GM12878 (cell line): ENCODE data around the gene ABHD17C. TPM values are rescaled to one million over a fixed set of nuclear protein-coding genes. Genes with fewer than 3 reads are reported as not detected.

Experiments
- ATAC-seq: fragments of 200-7000 bp; cut with Tn5 transposase; 3 replicates; pipeline ENCODE4 v1.9.1; 2020; ENCODE audit warnings: mild to moderate bottlenecking, moderate library complexity
- Bru-seq: library from RNA; stranded (reverse); fragments of 400-500 nt; gene quantifications from one replicate; lab custom pipeline; 2021; lab: Mats Ljungman, UMichigan
- BruChase-seq, 2 experiments: library from RNA; stranded (reverse); fragments of 400-500 nt; gene quantifications; one replicate each; lab custom pipeline; 2021; lab: Mats Ljungman, UMichigan
- BruUV-seq: library from RNA; stranded (reverse); fragments of 400-500 nt; replicated peaks from 2 replicates; lab custom pipeline; 2021; lab: Mats Ljungman, UMichigan
- CTCF ChIA-PET: fragments of 300-600 bp; sonication (Branson Sonifier 250); formaldehyde crosslinking; extraction: SDS; loops from one replicate; lab custom pipeline; 2021; ENCODE audit warnings: inconsistent platforms; lab: Yijun Ruan, JAX
- POLR2A ChIA-PET: fragments of 350-600 bp; formaldehyde crosslinking; extraction: SDS; loops from one replicate; lab custom pipeline; 2021; ENCODE audit warnings: inconsistent platforms; lab: Charles Lee
- RAD21 ChIA-PET: fragments of 300-600 bp; sonication (Branson Sonifier 250); formaldehyde crosslinking; loops from one replicate; lab custom pipeline; 2023; ENCODE audit warnings: antibody characterized with exemption; ENCODE audit not compliant: unreplicated experiment; lab: Charles Lee
- SMC1A ChIA-PET: fragments of 300-600 bp; sonication (Branson Sonifier 250); formaldehyde crosslinking; loops from one replicate; lab custom pipeline; 2023; ENCODE audit not compliant: unreplicated experiment, uncharacterized antibody; lab: Charles Lee
- DNase-seq: peaks from one replicate; pipeline ENCODE4 v3.0.0-alpha.2; 2011; ENCODE audit warnings: low read depth, low spot score
- FAIRE-seq: peaks from 3 replicates; lab custom pipeline; 2011; peaks lifted over from hg19 to GRCh38; lab: Jason Lieb, UNC
- H2AFZ ChIP-seq: 2 replicates; pipeline ENCODE4 v1.6.0; 2011; ENCODE audit warnings: low read depth, low read length, control low read depth; ENCODE audit not compliant: control insufficient read depth
- H3K27ac ChIP-seq: 2 replicates; pipeline ENCODE4 v1.5.1; 2011; ENCODE audit warnings: control low read depth; ENCODE audit not compliant: control insufficient read depth, insufficient read depth
- H3K27me3 ChIP-seq, 2 experiments: replicated peaks in 1 of 2; 2 replicates each; pipeline versions ENCODE4 v1.6.0 to v1.6.1; 2011; ENCODE audit warnings: low read length in 1 of 2; ENCODE audit not compliant: control insufficient read depth in 2 of 2, insufficient read depth in 2 of 2
- H3K36me3 ChIP-seq, 2 experiments: 2 replicates each; pipeline ENCODE4 v1.5.1; 2011; ENCODE audit warnings: low read length in 1 of 2; ENCODE audit not compliant: control insufficient read depth in 2 of 2, insufficient read depth in 2 of 2
- H3K4me1 ChIP-seq: 2 replicates; pipeline ENCODE4 v1.6.1; 2011; ENCODE audit warnings: mild to moderate bottlenecking, low read length, moderate library complexity, mixed read lengths; ENCODE audit not compliant: control insufficient read depth, insufficient read depth
- H3K4me2 ChIP-seq: 2 replicates; pipeline ENCODE4 v1.6.0; 2011; ENCODE audit warnings: control low read depth; ENCODE audit not compliant: control insufficient read depth, insufficient read depth
- H3K4me3 ChIP-seq: fragments of 200-600 bp; sonication (generic); 2 replicates; pipeline ENCODE4 v1.5.1; 2016
- H3K79me2 ChIP-seq: 2 replicates; pipeline ENCODE4 v1.6.0; 2011; ENCODE audit warnings: low read length; ENCODE audit not compliant: control insufficient read depth, insufficient read depth
- H3K9ac ChIP-seq: 2 replicates; pipeline ENCODE4 v1.8.0; 2011; ENCODE audit warnings: low read length, control low read depth, mixed read lengths; ENCODE audit not compliant: control insufficient read depth, insufficient read depth
- H3K9me3 ChIP-seq: replicated peaks from 3 replicates; pipeline ENCODE4 v1.5.1; 2011; ENCODE audit warnings: mild to moderate bottlenecking, low read length; ENCODE audit not compliant: control insufficient read depth, insufficient read depth
- H4K20me1 ChIP-seq: 2 replicates; pipeline ENCODE4 v1.6.0; 2011; ENCODE audit not compliant: control insufficient read depth, insufficient read depth
- BACH1 ChIP-seq: fragments of 450-650 bp; IDR thresholded peaks from 2 replicates; pipeline ENCODE4 v1.6.1; 2017; ENCODE audit warnings: mild to moderate bottlenecking, borderline replicate concordance
- BHLHE40 ChIP-seq, 2 experiments: fragments of 450-650 bp in 1 of 2; IDR thresholded peaks; 2 replicates each; pipeline ENCODE4 v1.6.1; 2011 to 2017; ENCODE audit warnings: low read depth in 2 of 2, borderline replicate concordance in 1 of 2, improper control_type of control experiment in 1 of 2, low read length in 1 of 2, mild to moderate bottlenecking in 1 of 2
- CTCF ChIP-seq, 3 experiments: IDR thresholded peaks in 2 of 3; conservative IDR thresholded peaks in 1 of 3; 2 replicates each; pipeline ENCODE4 v1.5.1; 2011; ENCODE audit warnings: low read depth in 3 of 3, low read length in 3 of 3, mild to moderate bottlenecking in 3 of 3, control low read depth in 2 of 3, moderate library complexity in 2 of 3, inconsistent platforms in 1 of 3, mixed read lengths in 1 of 3; ENCODE audit not compliant: control insufficient read depth in 2 of 3, insufficient read depth in 1 of 3; ENCODE audit errors: extremely low read depth in 1 of 3
- EGR1 ChIP-seq, 2 experiments: IDR thresholded peaks; 1 replicate in 1 of 2; 2 replicates in 1 of 2; pipeline ENCODE4 v1.6.1; 2011 to 2012; ENCODE audit warnings: low read depth in 2 of 2, low read length in 2 of 2, borderline replicate concordance in 1 of 2, mild to moderate bottlenecking in 1 of 2, moderate library complexity in 1 of 2
- EZH2 ChIP-seq: IDR thresholded peaks from 2 replicates; pipeline ENCODE4 v1.6.1; 2012; ENCODE audit warnings: low read depth, mild to moderate bottlenecking, control low read depth, inconsistent platforms, low read length, borderline replicate concordance; ENCODE audit not compliant: control insufficient read depth
- IKZF1 ChIP-seq: fragments of 450-650 bp; conservative IDR thresholded peaks from 2 replicates; pipeline ENCODE4 v1.6.1; 2017; ENCODE audit warnings: antibody characterized with exemption, mild to moderate bottlenecking
- LARP7 ChIP-seq: fragments of 450-650 bp; IDR thresholded peaks from 2 replicates; pipeline ENCODE4 v1.6.1; 2017; ENCODE audit warnings: mild to moderate bottlenecking
- MAX ChIP-seq: IDR thresholded peaks from 2 replicates; pipeline ENCODE4 v1.6.1; 2012; ENCODE audit warnings: low read depth, low read length, improper control_type of control experiment
- RELA ChIP-seq: fragments of 450-650 bp; IDR thresholded peaks from 2 replicates; pipeline ENCODE4 v1.8.0; 2014; ENCODE audit warnings: borderline replicate concordance; ENCODE audit not compliant: partially characterized antibody
- RUNX3 ChIP-seq: IDR thresholded peaks from 2 replicates; pipeline ENCODE4 v1.6.1; 2012; ENCODE audit warnings: low read length, inconsistent platforms
- YY1 ChIP-seq: IDR thresholded peaks from 2 replicates; pipeline ENCODE4 v1.6.1; 2011; ENCODE audit warnings: low read depth, mild to moderate bottlenecking, low read length
- WGBS: methylation state at CpG from one replicate; pipeline ENCODE4 v1.1.6; 2016; ENCODE audit warnings: low lambda C conversion rate; ENCODE audit not compliant: insufficient replicate concordance, insufficient coverage; ENCODE audit errors: missing lambda C conversion rate; 5-methylcytosine and 5-hydroxymethylcytosine counted together
- in situ Hi-C: fragments of 300-500 bp; cut with MboI; formaldehyde crosslinking; loops from 9 replicates; pipeline ENCODE4 v1.14.3; 2018; ENCODE audit warnings: mixed read lengths
- intact Hi-C: fragments of 100-400 bp; cut with micrococcal nuclease; formaldehyde crosslinking; loops from one replicate; pipeline ENCODE4 v1.14.2; 2022; ENCODE audit not compliant: unreplicated experiment
- long read RNA-seq, 2 experiments: library from polyadenylated mRNA; unstranded; transcript quantifications; one replicate each; pipeline ENCODE4 v2.0.0, GENCODE V29; 2019 to 2020
- polyA minus RNA-seq, 3 experiments: library from RNA; depleted of rRNA, polyadenylated mRNA; stranded (reverse); fragments of >200 nt; gene quantifications; 2 replicates each; pipeline ENCODE4 v1.2.3, GENCODE V29; 2011
- polyA plus RNA-seq, 11 experiments: library from polyadenylated mRNA; depleted of rRNA in 4 of 11; unstranded in 6 of 11; stranded (reverse) in 5 of 11; fragments of >200 nt; fragmentation: Nextera tagmentation in 4 of 11; fragmentation: Illumina TruSeq in 1 of 11; extraction: Ambion mirVana in 4 of 11; extraction: Trizol in 1 of 11; gene quantifications; 1 replicate in 1 of 11; 2 replicates in 10 of 11; pipeline versions ENCODE4 v1.2.1 to v1.2.3, GENCODE V29; 2011 to 2016; ENCODE audit warnings: inconsistent platforms in 2 of 11, missing spikeins in 2 of 11, low read depth in 1 of 11
- total RNA-seq, 4 experiments: library from RNA; depleted of rRNA in 3 of 4; stranded (reverse); fragments of >200 nt in 3 of 4; fragmentation: Illumina TruSeq in 1 of 4; extraction: Trizol in 1 of 4; gene quantifications; 2 replicates each; pipeline versions ENCODE4 v1.2.1 to v1.2.3, GENCODE V29; 2013 to 2021

The ABHD17C gene
- total RNA-seq (2013; cell fraction: nucleolus; rRNA removed) = 3.4 and 3.5 TPM in 2 replicates
- 3.3 TPM in 2 replicates for total RNA-seq (2014; rRNA removed)
- 4.8 and 4.9 TPM in 2 replicates for total RNA-seq (2014; rRNA removed; fragmentation: Illumina TruSeq; extraction: Trizol)
- total RNA-seq (2021) = 11.0 and 12.2 TPM in 2 replicates
- 1.5 TPM for polyA plus RNA-seq (2011; ENCODE audit: low read depth)
- polyA plus RNA-seq (2011; rRNA removed) = 10.9 and 11.4 TPM in 2 replicates
- polyA plus RNA-seq (2011; cell fraction: cytosol; rRNA removed) = 9.8 and 10.5 TPM in 2 replicates
- 5.4 and 5.7 TPM in 2 replicates for polyA plus RNA-seq (2011; cell fraction: nucleus; rRNA removed)
- polyA plus RNA-seq (2012) = 2.4 and 3.9 TPM in 2 replicates
- 11.3 and 12.0 TPM in 2 replicates for polyA plus RNA-seq (2014; fragmentation: Illumina TruSeq; extraction: Trizol)
- polyA plus RNA-seq (2014; fragmentation: Nextera tagmentation; extraction: Ambion mirVana) = 1 to 10 TPM; 4.9 to 6.2 TPM
- 6.8 and 6.9 TPM in 2 replicates for polyA plus RNA-seq (2014; rRNA removed)
- 1 to 10 TPM in 1 of 2 experiments, under 1 TPM in 1; 0.92 to 1.3 TPM for polyA plus RNA-seq (2016; fragmentation: Nextera tagmentation; extraction: Ambion mirVana)
- polyA minus RNA-seq (2011; rRNA and poly(A)+ RNA removed) = 15.7 and 18.6 TPM in 2 replicates
- polyA minus RNA-seq (2011; cell fraction: cytosol; rRNA and poly(A)+ RNA removed) = 7.9 and 11.4 TPM in 2 replicates
- 5.4 and 9.7 TPM in 2 replicates for polyA minus RNA-seq (2011; cell fraction: nucleus; rRNA and poly(A)+ RNA removed)
- percentile 58 among the genes with signal in this experiment for Bru-seq, nascent RNA
- percentile 54 among the genes with signal in this experiment for BruChase-seq, experiment 1, labeled RNA remaining after a 6-hour chase
- BruChase-seq, experiment 2, labeled RNA remaining after a 2-hour chase = percentile 51 among the genes with signal in this experiment
- long read RNA-seq, experiment 1 = 0 reads
- long read RNA-seq, experiment 2, partial matches to known transcripts = 0 of 6 reads
- long read RNA-seq, experiment 2, other reads (novel, unspliced or antisense) = 3 of 6 reads

GRCh38 chr15:80695099-80695910 lies at the start of gene ABHD17C:
Gene ABHD17C (plus strand): TSS chr15:80695310. CDS start chr15:80695430, 120 bp downstream.
- H3K27me3 ChIP-seq = no peaks in the 10 kb centered on the region
- ChIA-PET POLR2A (interaction anchor here (1.2 to 4.8 kb wide), 3 partner anchors 15 to 25 kb away, joined by 3 to 23 read pairs (median 3); no protein-coding TSS in a partner anchor), RAD21 (interaction anchor here (1.0 to 2.3 kb wide), 5 partner anchors 9 to 81 kb away, joined by 3 to 17 read pairs (median 3); no protein-coding TSS in a partner anchor), SMC1A (interaction anchor here (0.8 to 4.2 kb wide), 6 partner anchors 11 to 50 kb away, joined by 3 to 18 read pairs (median 3); no protein-coding TSS in a partner anchor), CTCF (interaction anchor here (0.6 to 4.3 kb wide), 8 partner anchors 11 to 127 kb away, joined by 3 to 27 read pairs (median 4); no protein-coding TSS in a partner anchor)
- no peak for DNase-seq
- peak within 1 kb of the TSS; percentile 90 for H2AFZ ChIP-seq
- intact Hi-C loops = loop anchor here (5.0 kb wide), 1 partner anchor 627 kb away; the partner anchor contains the start of gene STARD5
- H3K4me1 ChIP-seq = peaks cover 3% of the 10 kb centered on the region; the same call in 1 of the 2 replicates
- H3K79me2 ChIP-seq = peaks cover 15% of the 10 kb centered on the region
- peak within 1 kb of the TSS; percentile 93 for H3K4me2 ChIP-seq
- H3K36me3 ChIP-seq = no peaks in the 10 kb centered on the region
- H3K4me3 ChIP-seq = peak within 1 kb of the TSS; percentile 88
- no TSS peak for BruUV-seq
- in situ Hi-C loops = no loop called here
- 0% methylated on average over 33 of the region's 122 CpGs for WGBS
- no peak for FAIRE-seq
- no peaks in the 10 kb centered on the region for H3K9me3 ChIP-seq
- TF ChIP-seq MAX (0 out of 2 replicates have a peak, but pooled peaks have one; percentile 38), RUNX3 (no peak), EZH2 (no peak), LARP7 (peak; percentile 70), YY1 (0 out of 2 replicates have a peak, but pooled peaks have one; percentile 38), RELA (no peak), CTCF (IDR thresholded peaks at IDR 0.05 in 2 of 3, conservative IDR thresholded peaks at IDR 0.05 in 1 of 3; ENCODE audit: control insufficient read depth in 2 of 3, extremely low read depth in 1 of 3, insufficient read depth in 1 of 3, low read depth in 3 of 3, low read length in 3 of 3) (peak in 1 of 3 experiments; percentile 13; a peak in 1 of 6 replicates), BHLHE40 (IDR thresholded peaks at IDR 0.05; ENCODE audit: borderline replicate concordance in 1 of 2, low read depth in 2 of 2, low read length in 1 of 2) (0 out of 4 replicates have a peak, but pooled peaks of 1 of the 2 experiments have one; percentile 15), EGR1 (IDR thresholded peaks at IDR 0.05; ENCODE audit: borderline replicate concordance in 1 of 2, low read depth in 2 of 2, low read length in 2 of 2) (peak in 1 of 2 experiments; percentile 57; a peak in 2 of 3 replicates), IKZF1 (peak; percentile 67), BACH1 (0 out of 2 replicates have a peak, but pooled peaks have one; percentile 3)
- TF ChIP-seq, all 136 proteins: peak for 8
- no peaks in the 10 kb centered on the region for H4K20me1 ChIP-seq
- peak; percentile 71 for ATAC-seq
- 0 out of 2 replicates have a peak within 1 kb of the TSS, but pooled peaks have one; percentile 8 for H3K27ac ChIP-seq
- peak within 1 kb of the TSS; percentile 71 for H3K9ac ChIP-seq
